Astrocyte (in vitro differentiated cells and primary cell): ENCODE measurements around the gene C17orf67. TPM values are rescaled to one million over a fixed set of nuclear protein-coding genes. Genes with fewer than 3 reads are reported as not detected.

Experiments used
- DNase-seq: peaks from one replicate; pipeline ENCODE4 v3.0.0-alpha.2; 2010; ENCODE audit warnings: low read depth
- FAIRE-seq: peaks from 2 replicates; lab custom pipeline; 2011; peaks lifted over from hg19 to GRCh38; lab: Jason Lieb, UNC
- H2AFZ ChIP-seq: 2 replicates; pipeline ENCODE4 v1.6.0; 2012; ENCODE audit warnings: low read depth, low read length, inconsistent platforms
- H3K27ac ChIP-seq: 2 replicates; pipeline ENCODE4 v1.5.1; 2011; ENCODE audit warnings: low read depth, low read length, inconsistent platforms
- H3K27me3 ChIP-seq: 2 replicates; pipeline ENCODE4 v1.6.0; 2011; ENCODE audit warnings: low read length, inconsistent platforms; ENCODE audit not compliant: insufficient read depth
- H3K36me3 ChIP-seq: 2 replicates; pipeline ENCODE4 v1.5.1; 2011; ENCODE audit warnings: low read length, inconsistent platforms; ENCODE audit not compliant: insufficient read depth
- H3K4me1 ChIP-seq: 2 replicates; pipeline ENCODE4 v1.5.1; 2011; ENCODE audit warnings: low read length, inconsistent platforms; ENCODE audit not compliant: insufficient read depth
- H3K4me2 ChIP-seq: 2 replicates; pipeline ENCODE4 v1.6.0; 2012; ENCODE audit warnings: low read length, inconsistent platforms
- H3K4me3 ChIP-seq: 2 replicates; pipeline ENCODE4 v1.5.1; 2011; ENCODE audit warnings: low read depth, mild to moderate bottlenecking, low read length, inconsistent platforms; ENCODE audit not compliant: insufficient read depth
- H3K79me2 ChIP-seq: 2 replicates; pipeline ENCODE4 v1.6.0; 2012; ENCODE audit warnings: mild to moderate bottlenecking, low read length, inconsistent platforms; ENCODE audit not compliant: insufficient read depth
- H3K9ac ChIP-seq: 2 replicates; pipeline ENCODE4 v1.6.0; 2012; ENCODE audit warnings: mild to moderate bottlenecking, low read length, inconsistent platforms
- H3K9me3 ChIP-seq: 2 replicates; pipeline ENCODE4 v1.5.1; 2012; ENCODE audit warnings: low read depth, mild to moderate bottlenecking, low read length, inconsistent platforms; ENCODE audit not compliant: insufficient read depth
- H4K20me1 ChIP-seq: 2 replicates; pipeline ENCODE4 v1.6.0; 2012; ENCODE audit warnings: low read length, inconsistent platforms; ENCODE audit not compliant: insufficient read depth
- H3K27ac Mint-ChIP-seq: one replicate; pipeline ENCODE4 v1.8.0; 2021; ENCODE audit warnings: mild to moderate bottlenecking, mixed read lengths; ENCODE audit not compliant: unreplicated experiment
- H3K27me3 Mint-ChIP-seq: one replicate; pipeline ENCODE4 v1.8.0; 2021; ENCODE audit warnings: low read depth, mixed read lengths; ENCODE audit not compliant: unreplicated experiment
- H3K36me3 Mint-ChIP-seq: one replicate; pipeline ENCODE4 v1.8.0; 2021; ENCODE audit warnings: low read depth, mixed read lengths; ENCODE audit not compliant: unreplicated experiment
- H3K4me1 Mint-ChIP-seq: one replicate; pipeline ENCODE4 v1.8.0; 2021; ENCODE audit warnings: low read depth, mixed read lengths; ENCODE audit not compliant: unreplicated experiment
- H3K4me3 Mint-ChIP-seq: one replicate; pipeline ENCODE4 v1.8.0; 2021; ENCODE audit warnings: mild to moderate bottlenecking, moderate library complexity, mixed read lengths; ENCODE audit not compliant: unreplicated experiment
- H3K9me3 Mint-ChIP-seq: one replicate; pipeline ENCODE4 v1.8.0; 2021; ENCODE audit warnings: mild to moderate bottlenecking, mixed read lengths; ENCODE audit not compliant: unreplicated experiment
- EZH2 ChIP-seq: IDR thresholded peaks from 2 replicates; pipeline ENCODE4 v1.6.1; 2012; ENCODE audit warnings: mild to moderate bottlenecking, low read length, inconsistent platforms; ENCODE audit not compliant: insufficient read depth
- total RNA-seq: library from RNA; stranded (reverse); gene quantifications from 2 replicates; pipeline ENCODE4 v1.2.1, GENCODE V29; 2021
- TF ChIP-seq, protein P1 (sequence below): IDR thresholded peaks from 2 replicates; pipeline ENCODE4 v1.5.1; 2011; ENCODE audit warnings: low read depth, mild to moderate bottlenecking, inconsistent platforms, low read length, moderate library complexity; ENCODE audit not compliant: insufficient read depth

Gene C17orf67
- total RNA-seq, 1 donor from 2014 or later: 2.8 TPM

DNA sequence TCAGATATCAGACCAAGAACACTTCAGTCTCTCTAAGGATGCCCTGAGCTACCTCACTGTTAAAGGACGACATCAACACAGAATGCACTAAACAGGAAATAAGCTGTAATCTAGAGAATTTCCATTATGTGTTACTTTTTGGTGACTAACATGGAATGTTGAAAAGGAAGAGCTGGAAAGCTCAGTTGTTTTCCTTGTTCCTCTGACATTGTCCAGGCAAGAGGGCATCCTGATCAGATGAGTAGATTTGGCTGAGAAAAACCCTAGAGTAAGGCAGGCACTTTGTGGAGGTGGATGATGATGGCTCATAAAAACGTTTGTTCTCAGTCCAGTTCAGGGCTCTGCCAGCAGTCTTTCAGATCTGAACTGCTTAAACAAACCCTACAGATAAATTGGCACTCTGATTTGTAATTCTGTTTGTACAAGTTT lies 34.2 kb upstream of the C17orf67 start:
- no peak overlapping the region for H3K27ac Mint-ChIP-seq

DNA sequence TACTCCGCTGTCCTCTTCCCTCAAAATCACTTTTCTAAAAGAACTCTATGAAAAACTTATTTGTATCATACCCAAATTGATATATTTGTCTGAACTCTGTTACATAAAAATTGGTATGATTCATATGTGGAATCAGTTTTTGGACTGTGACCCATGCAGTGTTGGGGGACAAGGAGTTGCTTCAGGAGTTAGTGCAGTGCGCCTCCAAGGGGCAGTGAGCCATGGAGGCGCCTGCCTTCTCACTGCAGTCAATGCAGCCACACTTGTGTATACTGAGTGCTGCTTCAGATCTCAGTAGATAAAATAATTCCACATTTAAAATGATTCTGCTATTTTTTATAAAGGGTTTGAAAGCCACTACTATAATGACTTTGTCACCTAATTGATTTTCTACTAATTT lies 32.8 kb upstream of the C17orf67 start:
- Histone ChIP-seq H3K4me1 (no peaks in the 10 kb centered on the region), H3K27me3 (no peaks in the 10 kb centered on the region), H2AFZ (no peak overlapping the region), H3K9ac (no peak overlapping the region), H3K36me3 (no peaks in the 10 kb centered on the region), H3K79me2 (no peaks in the 10 kb centered on the region), H3K27ac (no peak overlapping the region), H4K20me1 (no peaks in the 10 kb centered on the region), H3K4me3 (no peak overlapping the region), H3K9me3 (no peaks in the 10 kb centered on the region), H3K4me2 (no peak overlapping the region)
- no peak for DNase-seq
- Mint-ChIP-seq H3K36me3 (no peaks in the 10 kb centered on the region), H3K4me3 (no peak overlapping the region), H3K9me3 (peaks cover 3% of the 10 kb centered on the region), H3K27ac (no peak overlapping the region), H3K27me3 (no peaks in the 10 kb centered on the region), H3K4me1 (peaks cover 5% of the 10 kb centered on the region)
- TF ChIP-seq, protein P1, sequence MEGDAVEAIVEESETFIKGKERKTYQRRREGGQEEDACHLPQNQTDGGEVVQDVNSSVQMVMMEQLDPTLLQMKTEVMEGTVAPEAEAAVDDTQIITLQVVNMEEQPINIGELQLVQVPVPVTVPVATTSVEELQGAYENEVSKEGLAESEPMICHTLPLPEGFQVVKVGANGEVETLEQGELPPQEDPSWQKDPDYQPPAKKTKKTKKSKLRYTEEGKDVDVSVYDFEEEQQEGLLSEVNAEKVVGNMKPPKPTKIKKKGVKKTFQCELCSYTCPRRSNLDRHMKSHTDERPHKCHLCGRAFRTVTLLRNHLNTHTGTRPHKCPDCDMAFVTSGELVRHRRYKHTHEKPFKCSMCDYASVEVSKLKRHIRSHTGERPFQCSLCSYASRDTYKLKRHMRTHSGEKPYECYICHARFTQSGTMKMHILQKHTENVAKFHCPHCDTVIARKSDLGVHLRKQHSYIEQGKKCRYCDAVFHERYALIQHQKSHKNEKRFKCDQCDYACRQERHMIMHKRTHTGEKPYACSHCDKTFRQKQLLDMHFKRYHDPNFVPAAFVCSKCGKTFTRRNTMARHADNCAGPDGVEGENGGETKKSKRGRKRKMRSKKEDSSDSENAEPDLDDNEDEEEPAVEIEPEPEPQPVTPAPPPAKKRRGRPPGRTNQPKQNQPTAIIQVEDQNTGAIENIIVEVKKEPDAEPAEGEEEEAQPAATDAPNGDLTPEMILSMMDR: no peak
- no peak for TF ChIP-seq EZH2
- no peak for FAIRE-seq

More for the DNA sequence above, 34.2 kb upstream of the C17orf67 start:
- Histone ChIP-seq H3K79me2 (no peaks in the 10 kb centered on the region), H3K4me1 (no peaks in the 10 kb centered on the region), H2AFZ (no peak overlapping the region), H3K4me2 (no peak overlapping the region), H4K20me1 (no peaks in the 10 kb centered on the region), H3K27ac (no peak overlapping the region), H3K4me3 (no peak overlapping the region), H3K36me3 (no peaks in the 10 kb centered on the region), H3K9me3 (no peaks in the 10 kb centered on the region), H3K9ac (no peak overlapping the region), H3K27me3 (no peaks in the 10 kb centered on the region)
- DNase-seq (peak; percentile 14), FAIRE-seq (peak; percentile 73)
- Mint-ChIP-seq H3K4me1 (peaks cover 5% of the 10 kb centered on the region), H3K36me3 (no peaks in the 10 kb centered on the region), H3K9me3 (peaks cover 3% of the 10 kb centered on the region), H3K27me3 (no peaks in the 10 kb centered on the region), H3K4me3 (no peak overlapping the region)
- TF ChIP-seq, protein P1: no peak

DNA sequence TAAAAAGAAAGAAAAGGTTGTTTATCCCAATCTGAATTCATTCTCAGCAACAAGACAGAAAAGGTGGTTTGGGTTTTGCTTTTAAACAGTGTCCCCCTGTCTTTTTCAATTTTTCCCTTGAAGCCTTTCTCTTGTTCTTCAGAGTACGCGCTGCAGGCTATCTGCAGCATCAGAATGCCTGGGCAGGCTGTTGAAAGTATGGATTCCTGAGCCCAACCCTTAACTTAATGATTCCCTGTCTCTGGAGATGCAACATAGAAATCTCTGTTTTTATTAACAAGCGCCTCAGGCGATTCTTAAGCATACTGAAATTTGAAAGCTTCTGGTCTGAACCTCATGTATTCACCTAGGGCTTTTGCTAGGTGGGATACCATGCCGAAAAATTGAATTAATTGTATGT lies 32.4 kb upstream of the C17orf67 start:
- H3K36me3 Mint-ChIP-seq: no peaks in the 10 kb centered on the region
- H3K4me2 ChIP-seq: no peak overlapping the region
- H3K9ac ChIP-seq: no peak overlapping the region
- H3K9me3 Mint-ChIP-seq: peaks cover 3% of the 10 kb centered on the region
- FAIRE-seq (no peak), DNase-seq (no peak)
- H3K9me3 ChIP-seq: no peaks in the 10 kb centered on the region
- H3K27me3 Mint-ChIP-seq: no peaks in the 10 kb centered on the region
- H3K27ac Mint-ChIP-seq: no peak overlapping the region
- H3K4me3 ChIP-seq: no peak overlapping the region
- TF ChIP-seq, protein P1: no peak
- no peak for TF ChIP-seq EZH2
- no peaks in the 10 kb centered on the region for H3K4me1 ChIP-seq
- H3K36me3 ChIP-seq: no peaks in the 10 kb centered on the region
- no peak overlapping the region for H2AFZ ChIP-seq
- no peaks in the 10 kb centered on the region for H3K79me2 ChIP-seq
- H3K4me3 Mint-ChIP-seq: no peak overlapping the region
- peaks cover 5% of the 10 kb centered on the region for H3K4me1 Mint-ChIP-seq
- H3K27ac ChIP-seq: no peak overlapping the region
- H4K20me1 ChIP-seq: no peaks in the 10 kb centered on the region
- H3K27me3 ChIP-seq: no peaks in the 10 kb centered on the region
